Sigmoid colon (tissue), 7 donors: Measurements from ENCODE around the gene SEMA7A. TPM values are rescaled to one million over a fixed set of nuclear protein-coding genes. Genes with fewer than 3 reads are reported as not detected.

Experiments
- DNase-seq: peaks from one replicate; pipeline ENCODE4 v3.0.0-alpha.2; 2019
- H3K27ac ChIP-seq, 4 donors: fragments of 200-600 bp; sonication (generic); one replicate each; pipeline ENCODE4 v1.5.1; 2016 to 2019; ENCODE audit warnings: mild to moderate bottlenecking in 1 of 4
- H3K27me3 ChIP-seq, 3 donors: fragments of 200-600 bp; sonication (generic); one replicate each; pipeline ENCODE4 v1.5.1; 2019; ENCODE audit warnings: mild to moderate bottlenecking in 1 of 3
- H3K36me3 ChIP-seq, 4 donors: fragments of 200-600 bp; sonication (generic); one replicate each; pipeline ENCODE4 v1.5.1; 2016 to 2019
- H3K4me1 ChIP-seq, 4 donors: fragments of 200-600 bp; sonication (generic); one replicate each; pipeline ENCODE4 v1.5.1; 2017 to 2019
- H3K4me3 ChIP-seq, 4 donors: fragments of 200-600 bp; sonication (generic); one replicate each; pipeline ENCODE4 v1.5.1; 2017 to 2019; ENCODE audit warnings: mild to moderate bottlenecking in 2 of 4, moderate library complexity in 1 of 4
- H3K9me3 ChIP-seq, 4 donors: fragments of 200-600 bp in 3 of 4; sonication (generic) in 3 of 4; one replicate each; pipeline versions ENCODE4 v1.5.1 to v1.6.1; 2013 to 2019
- CTCF ChIP-seq, 4 experiments: fragments of 450-650 bp in 3 of 4; fragments of 200-600 bp in 1 of 4; IDR thresholded peaks; one replicate each; pipeline ENCODE4 v1.5.1; 2016 to 2019; ENCODE audit warnings: antibody characterized with exemption in 4 of 4, mild to moderate bottlenecking in 3 of 4, moderate library complexity in 2 of 4
- EP300 ChIP-seq, 4 donors: sonication (generic); formaldehyde crosslinking; IDR thresholded peaks; one replicate each; pipeline ENCODE4 v1.6.1; 2017; ENCODE audit warnings: antibody characterized with exemption in 4 of 4
- POLR2A ChIP-seq, 2 donors: fragments of 450-650 bp; IDR thresholded peaks; one replicate each; pipeline ENCODE4 v1.6.1; 2016; ENCODE audit warnings: antibody characterized with exemption in 2 of 2, mild to moderate bottlenecking in 2 of 2, moderate library complexity in 2 of 2
- POLR2AphosphoS5 ChIP-seq, 4 donors: sonication (generic); formaldehyde crosslinking; IDR thresholded peaks; one replicate each; pipeline ENCODE4 v1.6.1; 2017; ENCODE audit warnings: antibody characterized with exemption in 4 of 4
- WGBS, 2 donors: extraction: QIAGEN DNeasy Blood & Tissue Kit; methylation state at CpG; one replicate each; pipeline ENCODE4 v1.1.7; 2013; 5-methylcytosine and 5-hydroxymethylcytosine counted together
- intact Hi-C: fragments of 100-400 bp; cut with DNase I; formaldehyde crosslinking; loops from one replicate; pipeline ENCODE4 v1.15.1; 2023
- polyA plus RNA-seq, 3 donors: library from polyadenylated mRNA; stranded (reverse); fragments of 200-250 nt; gene quantifications; one replicate each; pipeline ENCODE4 v1.2.3, GENCODE V29; 2013
- total RNA-seq, 4 donors: library from RNA; depleted of rRNA; stranded (reverse); fragments of >200 nt; gene quantifications; one replicate each; pipeline ENCODE4 v1.1.0, GENCODE V29; 2016
- donor health status: healthy with polysubstance abuse.
- donor health status: Bipolar disorder and iron deficiency.
- donor health status: healthy.

Gene SEMA7A
- total and polyA plus RNA-seq, 7 donors = 0.28 to 9.8 (median 1.2) TPM; not detected in 1

- DNase-seq = no peak
- 97 to 98% methylated on average over 6 of the region's 6 CpGs for WGBS, 2 donors
- no peaks in the 10 kb centered on the region for H3K9me3 ChIP-seq
- no peak for TF ChIP-seq CTCF (IDR thresholded peaks at IDR 0.05)
- TF ChIP-seq POLR2A (IDR thresholded peaks at IDR 0.05) = no peak
- TF ChIP-seq POLR2AphosphoS5 (IDR thresholded peaks at IDR 0.05) = no peak
- no peak for TF ChIP-seq EP300 (IDR thresholded peaks at IDR 0.05)
- intact Hi-C loops = no loop called here
- H3K27ac ChIP-seq = no peak overlapping the region
- no peaks in the 10 kb centered on the region for H3K4me1 ChIP-seq
- peaks cover 0 to 7% (median 0%) of the 10 kb centered on the region in 4 donors for H3K36me3 ChIP-seq
- H3K27me3 ChIP-seq = no peaks in the 10 kb centered on the region
- no peak overlapping the region for H3K4me3 ChIP-seq
Observed at GRCh38 chr15:74468341-74469032, 34.7 kb upstream of the SEMA7A start.

GRCh38 chr15:74466570-74466969, 32.8 kb upstream of the SEMA7A start:
- no peak overlapping the region for H3K4me3 ChIP-seq
- WGBS, 2 donors = 91 to 100% methylated on average over 1 of the region's 1 CpG
- intact Hi-C loops = no loop called here
- H3K4me1 ChIP-seq = peaks cover 0 to 10% (median 7%) of the 10 kb centered on the region in 4 donors
- no peak for TF ChIP-seq POLR2A (IDR thresholded peaks at IDR 0.05)
- TF ChIP-seq EP300 (IDR thresholded peaks at IDR 0.05) = no peak
- TF ChIP-seq POLR2AphosphoS5 (IDR thresholded peaks at IDR 0.05) = no peak
- TF ChIP-seq CTCF (IDR thresholded peaks at IDR 0.05) = no peak
- H3K27ac ChIP-seq = no peak overlapping the region
- H3K27me3 ChIP-seq = no peaks in the 10 kb centered on the region
- peaks cover 0 to under 1% (median 0%) of the 10 kb centered on the region in 4 donors for H3K36me3 ChIP-seq
- no peaks in the 10 kb centered on the region for H3K9me3 ChIP-seq
- DNase-seq = no peak

- TF ChIP-seq CTCF (IDR thresholded peaks at IDR 0.05) (no peak), EP300 (IDR thresholded peaks at IDR 0.05) (no peak), POLR2AphosphoS5 (IDR thresholded peaks at IDR 0.05) (no peak), POLR2A (IDR thresholded peaks at IDR 0.05) (no peak)
- Histone ChIP-seq H3K4me1 (peaks cover 0 to 18% (median 16%) of the 10 kb centered on the region in 4 donors), H3K36me3 (no peaks in the 10 kb centered on the region), H3K9me3 (no peaks in the 10 kb centered on the region), H3K4me3 (no peak overlapping the region), H3K27me3 (no peaks in the 10 kb centered on the region), H3K27ac (no peak overlapping the region)
- 86 to 94% methylated on average over 2 of the region's 2 CpGs for WGBS, 2 donors
- DNase-seq = no peak
- intact Hi-C loops = no loop called here
Observed at GRCh38 chr15:74464897-74465296, 31.1 kb upstream of the SEMA7A start.

DNA sequence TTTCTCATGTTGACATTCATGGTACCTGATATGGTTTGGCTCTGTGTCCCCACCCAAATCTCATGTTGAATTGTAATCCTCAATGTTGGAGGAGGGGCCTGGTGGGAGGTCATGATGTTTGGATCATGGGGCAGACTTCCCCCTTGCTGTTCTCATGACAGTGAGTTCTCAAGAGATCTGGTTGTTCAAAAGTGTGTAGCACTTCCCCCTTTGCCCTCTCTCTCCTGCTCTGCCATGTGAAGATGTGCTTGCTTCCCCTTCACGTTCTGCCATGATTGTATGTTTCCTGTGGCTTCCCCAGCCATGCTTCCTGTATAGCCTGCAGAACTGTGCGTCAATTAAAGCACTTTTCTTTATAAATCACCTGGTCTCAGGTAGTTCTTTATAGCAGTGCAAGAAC, 30.5 kb upstream of the SEMA7A start:
- Histone ChIP-seq H3K27me3 (no peaks in the 10 kb centered on the region), H3K9me3 (no peaks in the 10 kb centered on the region), H3K4me3 (no peak overlapping the region), H3K27ac (no peak overlapping the region), H3K36me3 (no peaks in the 10 kb centered on the region), H3K4me1 (peaks cover 0 to 21% (median 17%) of the 10 kb centered on the region in 4 donors)
- no peak for DNase-seq
- no peak for TF ChIP-seq POLR2A (IDR thresholded peaks at IDR 0.05)
- no peak for TF ChIP-seq POLR2AphosphoS5 (IDR thresholded peaks at IDR 0.05)
- TF ChIP-seq EP300 (IDR thresholded peaks at IDR 0.05) = no peak
- no peak for TF ChIP-seq CTCF (IDR thresholded peaks at IDR 0.05)
- WGBS, 2 donors = 55 to 78% methylated on average over 2 of the region's 2 CpGs
- intact Hi-C loops = no loop called here

DNA sequence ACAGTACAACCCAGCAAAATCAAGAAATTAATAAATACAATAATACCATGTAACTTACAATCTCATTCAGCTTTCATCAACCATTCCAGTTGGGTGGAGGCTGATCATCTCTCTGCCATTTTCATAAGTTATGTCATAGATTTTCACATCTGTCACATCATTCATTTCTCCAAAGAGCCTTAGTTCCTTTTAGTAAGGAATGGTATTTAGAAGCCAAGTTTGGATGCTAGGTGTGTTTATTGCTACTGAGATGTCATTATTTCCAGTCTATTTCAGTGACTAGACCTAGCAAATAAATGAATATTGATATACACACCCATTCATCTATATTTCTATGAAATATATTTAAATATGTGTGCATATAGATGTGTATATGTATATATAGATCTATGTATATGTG, 29.9 kb upstream of the SEMA7A start:
- TF ChIP-seq POLR2AphosphoS5 (IDR thresholded peaks at IDR 0.05) (no peak), CTCF (IDR thresholded peaks at IDR 0.05) (no peak), EP300 (IDR thresholded peaks at IDR 0.05) (no peak), POLR2A (IDR thresholded peaks at IDR 0.05) (no peak)
- no peak for DNase-seq
- Histone ChIP-seq H3K9me3 (no peaks in the 10 kb centered on the region), H3K4me3 (no peak overlapping the region), H3K27ac (no peak overlapping the region), H3K4me1 (peaks cover 0 to 21% (median 17%) of the 10 kb centered on the region in 4 donors), H3K27me3 (no peaks in the 10 kb centered on the region), H3K36me3 (peaks cover 0 to under 1% (median 0%) of the 10 kb centered on the region in 4 donors)
- intact Hi-C loops = no loop called here
